Measurements from ENCODE around the gene FCER1G.

Gene FCER1G

GRCh38 chr1:161260376-161261260 is 45.5 kb downstream of the FCER1G start:
- DNase-seq (ENCODE audit: insufficient read length, low spot score) (no peak), FAIRE-seq (no peak)
- TF ChIP-seq CTCF (IDR thresholded peaks at IDR 0.05; ENCODE audit: insufficient read depth, missing control alignments): no peak

- no peak for FAIRE-seq
- DNase-seq (ENCODE audit: insufficient read length, low spot score): no peak
- TF ChIP-seq CTCF (IDR thresholded peaks at IDR 0.05; ENCODE audit: insufficient read depth, missing control alignments): no peak
These were observed 46.5 kb downstream of the FCER1G start for GRCh38 chr1:161261261-161262235.

- no peak for TF ChIP-seq CTCF (IDR thresholded peaks at IDR 0.05; ENCODE audit: insufficient read depth, missing control alignments)
- DNase-seq (ENCODE audit: insufficient read length, low spot score) (no peak), FAIRE-seq (no peak)
These were observed 50.2 kb downstream of the FCER1G start for GRCh38 chr1:161265305-161265704.

- FAIRE-seq (no peak), DNase-seq (ENCODE audit: insufficient read length, low spot score) (no peak)
- no peak for TF ChIP-seq CTCF (IDR thresholded peaks at IDR 0.05; ENCODE audit: insufficient read depth, missing control alignments)
These were observed 51.1 kb downstream of the FCER1G start for GRCh38 chr1:161266202-161266601.

GRCh38 chr1:161266836-161267235 is 51.7 kb downstream of the FCER1G start:
- TF ChIP-seq CTCF (IDR thresholded peaks at IDR 0.05; ENCODE audit: insufficient read depth, missing control alignments): no peak
- no peak for FAIRE-seq
- no peak for DNase-seq (ENCODE audit: insufficient read length, low spot score)

GRCh38 chr1:161267321-161267720 is 52.2 kb downstream of the FCER1G start:
- no peak for TF ChIP-seq CTCF (IDR thresholded peaks at IDR 0.05; ENCODE audit: insufficient read depth, missing control alignments)
- DNase-seq (ENCODE audit: insufficient read length, low spot score): no peak
- FAIRE-seq: no peak

Data from D721Med (cell line).